H1 (cell line): ENCODE results near the gene TLE5. TPM values are rescaled to one million over a fixed set of nuclear protein-coding genes. Genes with fewer than 3 reads are reported as not detected.

Experiments
- BCL11A ChIP-seq, 2 experiments: IDR thresholded peaks; one replicate each; pipeline ENCODE4 v1.6.1; 2011; ENCODE audit warnings: low read depth in 2 of 2, low read length in 2 of 2, mild to moderate bottlenecking in 2 of 2
- CTCF ChIP-seq, 3 experiments: IDR thresholded peaks; 1 replicate in 2 of 3; 2 replicates in 1 of 3; pipeline versions ENCODE4 v1.5.1 to v1.6.1; 2011; ENCODE audit warnings: low read length in 3 of 3, mild to moderate bottlenecking in 3 of 3, inconsistent platforms in 2 of 3, low read depth in 1 of 3, moderate library complexity in 1 of 3; ENCODE audit not compliant: insufficient read depth in 1 of 3; ENCODE audit errors: control extremely low read depth in 1 of 3
- KDM5A ChIP-seq: fragments of 200-600 bp; IDR thresholded peaks from 2 replicates; pipeline ENCODE4 v1.7.1; 2012; ENCODE audit warnings: mild to moderate bottlenecking, low read length, inconsistent platforms, mixed read lengths
- SIN3A ChIP-seq, 2 experiments: IDR thresholded peaks in 1 of 2; conservative IDR thresholded peaks in 1 of 2; 2 replicates each; pipeline ENCODE4 v1.6.1; 2011 to 2012; ENCODE audit warnings: low read length in 2 of 2, improper control_type of control experiment in 1 of 2, low read depth in 1 of 2, mild to moderate bottlenecking in 1 of 2
- polyA plus RNA-seq, 7 experiments: library from polyadenylated mRNA; depleted of rRNA in 3 of 7; stranded (reverse) in 5 of 7; unstranded in 2 of 7; fragments of >200 nt in 5 of 7; fragments of 200-250 nt in 2 of 7; gene quantifications; 1 replicate in 5 of 7; 2 replicates in 1 of 7; 4 replicates in 1 of 7; pipeline versions ENCODE4 v1.2.1 to v1.2.3, GENCODE V29; 2011 to 2013; ENCODE audit warnings: missing spikeins in 2 of 7, mixed read lengths in 2 of 7
- total RNA-seq: library from RNA; stranded (reverse); fragmentation: NEBNext Ultra II Directional; extraction: Animal tissue kit (Norgen Biotek cat#: 25700); gene quantifications from 2 replicates; pipeline ENCODE4 v1.2.1, GENCODE V29; 2021

Gene TLE5
- total and polyA plus RNA-seq, 2 of the 8 experiments (the other 6 are each of a cell fraction or from before 2014, with no cell fraction given): 187 to 285 TPM

- TF ChIP-seq KDM5A: no peak
- no peak for TF ChIP-seq SIN3A (conservative IDR thresholded peaks at IDR 0.05 in 1 of 2, IDR thresholded peaks at IDR 0.05 in 1 of 2; ENCODE audit: low read depth in 1 of 2, low read length in 2 of 2)
- no peak for TF ChIP-seq BCL11A (IDR thresholded peaks at IDR 0.05; ENCODE audit: low read depth in 2 of 2, low read length in 2 of 2)
- no peak for TF ChIP-seq CTCF (IDR thresholded peaks at IDR 0.05; ENCODE audit: control extremely low read depth in 1 of 3, insufficient read depth in 1 of 3, low read depth in 1 of 3, low read length in 3 of 3)
These were observed 44.3 kb upstream of the TLE5 start (continued) for GRCh38 chr19:3106509-3107141.
